Panc1 (cell line): Measurements from ENCODE around the gene CXCL1.

Experiments
- CTCF ChIP-seq: fragments of 450-650 bp; IDR thresholded peaks from 2 replicates; pipeline ENCODE4 v1.5.1; 2017; ENCODE audit warnings: mild to moderate bottlenecking
- POLR2AphosphoS5 ChIP-seq: IDR thresholded peaks from 2 replicates; pipeline ENCODE4 v1.6.1; 2012; ENCODE audit warnings: mild to moderate bottlenecking, low read depth, low read length, moderate library complexity
- REST ChIP-seq, 2 experiments: IDR thresholded peaks; 2 replicates each; pipeline ENCODE4 v1.6.1; 2011 to 2012; ENCODE audit warnings: low read depth in 2 of 2, control low read depth in 1 of 2, low read length in 1 of 2, mild to moderate bottlenecking in 1 of 2, moderate library complexity in 1 of 2; ENCODE audit not compliant: insufficient read depth in 1 of 2
- SIN3A ChIP-seq: IDR thresholded peaks from 2 replicates; pipeline ENCODE4 v1.6.1; 2012; ENCODE audit warnings: low read depth, mild to moderate bottlenecking, low read length, moderate library complexity, borderline replicate concordance; ENCODE audit not compliant: insufficient read depth
- TCF7L2 ChIP-seq: IDR thresholded peaks from 2 replicates; pipeline ENCODE4 v1.6.1; 2011; ENCODE audit warnings: mild to moderate bottlenecking, low read depth, low read length, inconsistent platforms

GRCh38 chr4:73875401-73875800 lies 6.2 kb downstream of the CXCL1 start:
- TF ChIP-seq CTCF = no peak
- no peak for TF ChIP-seq POLR2AphosphoS5
- no peak for TF ChIP-seq REST (IDR thresholded peaks at IDR 0.05; ENCODE audit: insufficient read depth in 1 of 2, low read depth in 2 of 2, low read length in 1 of 2)
- no peak for TF ChIP-seq SIN3A
- TF ChIP-seq TCF7L2 = no peak
